Activated CD8-positive, alpha-beta memory T cell treated with anti-CD3 and anti-CD28 coated beads, Interleukin-2, amount 50 U/mL, for 24 hours (primary cell): ENCODE data around the gene GTF2H4.
"Not testable (repeated sequence)": the region's sequence is repeated elsewhere in the genome, so short reads cannot be mapped to it uniquely, and the experiment has no call there.

Source experiments
- DNase-seq: peaks from one replicate; pipeline ENCODE4 v3.0.0-alpha.2; 2020; ENCODE audit errors: extremely low read depth

The GTF2H4 gene

DNA sequence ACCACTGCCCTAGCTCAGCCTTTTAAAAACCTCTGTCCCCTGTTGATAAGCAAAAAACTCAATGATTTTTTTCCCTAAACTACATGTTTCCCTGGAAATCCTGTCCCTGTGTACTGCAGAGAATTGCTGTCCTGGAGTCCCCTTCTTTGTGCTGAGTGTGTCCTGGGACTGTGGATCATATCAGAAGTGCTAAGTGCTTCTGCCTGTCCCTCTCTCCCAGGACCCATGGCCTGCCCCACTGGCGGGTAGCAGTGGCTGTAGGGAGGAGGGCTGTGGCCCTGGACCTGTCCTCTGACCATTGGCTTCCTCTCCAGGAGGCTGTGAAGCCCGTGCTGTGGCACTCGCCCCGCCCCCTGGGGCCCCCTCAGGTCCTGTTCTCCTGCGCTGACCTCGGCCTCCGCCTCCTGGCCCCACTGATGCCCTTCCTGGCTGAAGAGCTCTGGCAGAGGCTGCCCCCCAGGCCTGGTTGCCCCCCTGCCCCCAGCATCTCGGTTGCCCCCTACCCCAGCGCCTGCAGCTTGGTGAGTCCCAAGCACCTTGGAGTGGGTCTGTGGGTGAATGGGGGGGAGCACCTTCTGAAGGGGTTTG lies 16.1 kb downstream of the GTF2H4 start:
- not testable (repeated sequence) for DNase-seq

DNA sequence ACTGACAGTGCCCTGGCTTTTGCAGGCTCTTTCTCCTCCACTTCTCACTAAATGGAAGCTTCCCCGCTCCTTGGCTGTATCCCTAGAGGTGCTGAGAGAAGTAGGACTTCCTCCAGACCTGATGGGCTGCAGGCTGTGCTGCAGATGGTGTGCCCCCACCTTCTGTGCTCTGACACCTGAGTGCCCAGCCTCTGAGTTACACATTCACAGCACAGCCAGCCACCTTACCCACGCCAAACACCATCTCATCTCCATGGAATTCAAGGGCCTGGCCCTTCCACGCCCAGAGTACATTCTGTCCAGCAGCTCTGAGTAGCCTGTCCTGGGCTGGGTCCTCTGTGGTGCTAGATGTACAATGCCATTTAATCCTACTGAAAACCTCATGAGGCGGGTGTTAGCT lies 18.6 kb downstream of the GTF2H4 start:
- no peak for DNase-seq

DNA sequence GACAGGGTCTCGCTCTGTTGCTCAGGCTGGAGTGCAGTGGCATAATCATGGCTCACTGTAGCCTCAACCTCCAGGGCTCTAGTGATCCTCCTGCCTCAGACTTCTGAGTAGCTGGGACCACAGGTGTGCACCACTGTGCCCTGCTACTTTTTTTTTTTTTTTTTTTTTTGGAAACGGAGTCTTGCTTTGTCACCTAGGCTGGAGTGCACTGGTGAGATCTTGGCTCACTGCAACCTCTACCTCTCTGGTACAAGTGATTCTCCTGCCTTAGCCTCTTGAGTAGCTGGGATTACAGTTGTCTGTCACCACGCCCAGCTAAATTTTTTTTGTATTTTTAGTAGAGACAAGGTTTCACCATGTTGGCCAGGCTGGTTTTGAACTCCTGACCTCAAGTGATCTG lies 19.1 kb downstream of the GTF2H4 start:
- DNase-seq = not testable (repeated sequence)

DNA sequence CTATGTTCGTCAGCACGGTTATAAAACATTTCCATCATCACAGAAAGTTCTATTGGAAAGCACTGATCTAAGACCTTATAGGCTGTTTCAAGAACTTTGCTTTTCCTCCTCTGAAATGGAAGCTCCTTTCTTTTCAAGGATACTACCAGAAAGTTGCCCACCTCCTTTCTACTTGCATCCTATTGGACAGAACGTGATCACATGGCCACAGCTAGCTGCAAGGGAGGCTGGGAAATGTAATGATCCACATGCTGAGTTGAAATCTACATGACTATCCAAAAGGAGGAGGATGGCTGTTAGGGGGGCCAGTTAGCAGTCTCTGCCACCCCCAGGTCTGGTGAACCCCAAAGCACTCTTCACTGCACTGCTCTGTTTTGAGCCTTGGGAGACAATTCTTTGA lies 20.7 kb downstream of the GTF2H4 start:
- no peak for DNase-seq

DNA sequence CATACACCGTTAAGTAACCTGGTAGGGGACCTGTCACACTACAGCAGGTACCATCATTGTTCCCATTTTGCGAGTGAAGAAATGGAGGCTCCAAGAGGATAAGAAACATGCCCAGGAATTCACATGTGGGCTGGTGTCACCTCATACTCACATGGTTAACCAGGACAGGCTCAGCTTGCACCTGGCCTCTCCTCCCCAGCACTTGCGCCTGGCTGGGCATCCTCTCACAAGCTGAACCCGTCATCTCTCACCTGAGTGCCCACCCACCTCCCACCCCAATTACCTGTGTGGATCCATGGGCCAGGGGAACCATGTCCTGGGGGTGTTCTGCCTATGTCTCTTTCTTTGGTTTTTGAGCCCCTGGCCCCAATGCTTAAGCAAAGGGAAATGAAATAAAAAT lies 22.5 kb downstream of the GTF2H4 start:
- no peak for DNase-seq

DNA sequence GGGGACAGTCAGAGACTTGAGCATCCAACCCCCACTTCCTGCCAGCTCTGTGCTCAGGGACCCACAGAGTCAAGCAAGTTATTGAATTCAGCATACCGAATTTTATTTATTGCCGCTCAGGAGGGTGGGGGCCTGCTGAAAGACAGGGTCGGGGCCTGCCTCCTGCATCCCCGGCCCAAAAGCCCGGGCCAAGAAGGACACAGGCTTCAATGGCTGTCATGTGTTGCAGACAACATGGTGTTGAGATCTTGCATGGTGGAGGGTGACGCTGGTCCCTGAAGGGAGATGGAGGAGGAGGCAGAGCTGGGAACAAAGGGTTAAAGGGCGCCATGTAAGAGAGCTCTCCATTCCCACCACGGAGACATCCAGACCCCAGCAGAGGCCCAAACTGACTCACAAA lies 23.3 kb downstream of the GTF2H4 start:
- no peak for DNase-seq

DNA sequence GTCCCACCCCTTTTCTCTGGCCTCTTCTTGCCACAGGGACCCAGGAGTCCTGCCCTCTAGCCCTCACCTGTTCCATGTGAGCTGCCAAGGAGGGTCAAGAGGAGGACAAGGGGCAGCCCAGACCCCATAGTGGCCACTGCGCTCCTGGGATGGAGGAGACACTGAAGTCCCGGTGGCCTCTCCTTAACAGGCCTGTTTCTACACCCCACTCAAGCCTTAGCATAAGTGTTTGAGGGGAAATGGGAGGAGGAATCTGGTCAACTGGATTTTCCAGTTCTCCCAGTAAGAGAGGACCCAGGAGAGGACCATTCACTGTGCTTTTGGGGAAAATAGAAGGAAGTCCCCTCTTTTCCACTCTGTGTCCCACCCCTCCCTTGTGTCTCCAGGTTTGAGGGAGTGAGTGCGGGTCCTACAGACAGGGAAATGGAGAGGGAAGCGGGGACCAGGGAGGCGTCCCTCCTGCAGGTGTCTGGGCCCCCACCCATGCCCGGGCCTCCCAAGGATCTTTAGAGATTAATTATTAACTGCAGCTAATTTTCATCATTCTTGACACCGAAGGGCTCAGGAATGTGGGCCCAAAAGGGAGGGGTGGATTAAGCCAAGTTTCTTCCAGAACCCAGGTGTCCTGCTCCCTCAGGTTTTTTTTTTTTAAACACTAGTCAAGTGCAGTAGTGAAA lies 24.1 kb downstream of the GTF2H4 start, which contains the start of gene SFTA2:
Gene SFTA2 (minus strand): TSS at position 202 of the 677 bp plus-strand sequence. CDS start 74 bp downstream, at position 128.
- DNase-seq = no peak

DNA sequence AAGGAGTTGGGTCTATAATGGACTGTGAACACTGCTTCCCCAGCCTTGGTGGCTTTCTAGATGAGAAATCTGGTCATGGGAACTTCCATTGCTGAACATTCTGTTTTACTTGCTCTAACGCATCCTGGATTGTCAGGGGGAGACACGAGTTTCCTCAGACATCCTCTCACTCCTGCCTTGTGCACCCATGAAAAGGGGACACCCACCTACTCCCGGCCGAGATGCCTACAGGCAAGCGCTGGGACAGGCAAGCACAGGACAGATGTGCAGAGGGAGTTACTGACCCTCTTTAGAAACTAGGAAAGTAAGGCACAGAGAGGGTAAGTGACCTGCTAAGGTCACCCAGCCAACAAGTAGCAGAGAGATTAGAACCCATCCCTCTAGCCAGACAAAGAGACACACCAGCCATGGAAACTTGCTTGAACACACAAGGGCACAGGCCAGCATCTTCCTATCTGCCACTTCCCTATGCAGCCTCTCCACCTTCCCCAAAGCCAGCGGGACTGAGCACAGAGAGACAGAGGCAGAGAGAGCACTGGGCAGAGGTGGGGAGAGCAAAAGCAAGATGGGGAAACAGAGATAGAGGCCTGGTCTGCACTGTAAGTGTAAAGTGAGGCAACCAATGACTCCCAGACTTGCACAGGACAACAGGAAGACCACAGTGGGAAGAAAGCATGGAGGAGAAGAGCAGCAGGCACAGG lies 24.8 kb downstream of the GTF2H4 start:
- no peak for DNase-seq

DNA sequence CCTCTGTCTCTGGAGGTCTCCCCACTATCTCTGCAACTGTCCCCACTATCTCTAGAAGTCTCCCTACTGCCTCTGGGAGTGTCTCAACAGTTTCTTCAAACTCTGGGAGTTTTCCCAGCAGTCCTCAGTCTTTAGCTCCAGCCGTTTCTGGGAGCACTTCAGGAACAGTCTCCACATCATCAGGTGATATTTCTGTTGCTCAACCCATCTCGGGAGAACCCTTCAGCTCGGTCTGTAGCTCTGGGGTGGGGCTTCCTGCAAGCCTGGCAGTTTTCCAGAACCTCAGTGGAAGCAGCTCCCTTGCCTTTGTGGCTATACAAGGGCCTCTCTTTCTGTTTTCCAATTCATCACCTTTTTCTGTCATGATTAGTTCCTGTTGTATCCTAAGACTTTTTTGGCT lies 27.0 kb downstream of the GTF2H4 start:
- DNase-seq = no peak

DNA sequence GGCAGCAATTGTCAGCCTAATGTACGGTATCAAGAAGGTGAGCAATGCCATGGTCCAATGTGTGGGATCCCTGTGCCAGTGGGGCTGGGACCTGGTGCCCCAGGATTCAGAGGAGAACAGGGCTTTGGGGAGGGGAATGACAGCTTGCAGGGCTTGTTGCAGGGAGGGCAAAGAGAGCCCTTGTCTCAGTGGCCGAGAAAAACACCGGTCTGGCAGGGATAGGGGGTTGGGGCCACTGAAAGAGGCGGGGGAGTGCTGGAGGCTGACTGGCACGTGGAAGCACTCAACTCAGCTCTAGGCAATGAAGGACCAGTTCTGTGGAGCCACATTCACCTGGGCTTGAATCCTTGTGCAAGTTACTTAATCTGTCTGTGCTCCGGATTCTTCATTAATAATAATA lies 29.3 kb downstream of the GTF2H4 start:
- no peak for DNase-seq

DNA sequence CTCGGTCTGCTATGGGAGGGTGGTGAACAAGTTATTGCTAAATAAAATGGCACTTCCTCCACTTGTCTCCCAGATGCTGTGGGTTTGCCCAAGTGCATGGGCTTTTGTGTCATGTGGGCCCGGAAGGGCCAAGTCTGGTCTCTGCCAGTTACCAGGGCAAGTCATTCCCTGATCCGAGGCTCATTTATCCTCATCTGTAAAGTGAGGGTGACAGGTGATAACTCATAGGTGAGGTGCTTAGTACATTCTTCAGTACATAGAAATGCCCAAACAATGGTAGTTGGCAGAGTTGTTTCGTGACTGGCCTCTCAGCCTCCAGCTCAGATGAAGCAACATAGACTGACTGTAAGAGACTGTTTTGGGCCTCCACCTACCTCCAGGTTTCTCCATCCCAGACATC lies 30.7 kb downstream of the GTF2H4 start:
- DNase-seq = no peak

DNA sequence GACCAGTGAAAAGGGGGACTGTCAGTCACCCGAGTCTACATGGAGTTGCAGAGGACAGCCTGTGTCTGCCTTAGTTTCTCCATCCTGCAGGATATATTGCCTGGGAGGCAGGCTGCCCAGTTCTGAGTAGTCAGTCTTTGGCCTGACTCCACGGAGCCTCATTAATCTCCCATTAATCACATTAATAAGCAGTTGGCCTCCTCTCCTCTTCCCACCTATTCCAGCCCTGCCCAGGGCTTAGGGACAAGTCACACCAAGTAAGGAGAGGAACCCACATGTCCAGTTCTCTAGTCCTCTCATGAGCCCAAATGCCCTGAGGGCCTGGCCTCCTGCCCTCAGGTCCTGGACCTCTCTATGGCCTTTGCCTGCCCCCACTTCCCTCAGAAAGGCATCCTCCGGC lies 31.5 kb downstream of the GTF2H4 start:
- no peak for DNase-seq

DNA sequence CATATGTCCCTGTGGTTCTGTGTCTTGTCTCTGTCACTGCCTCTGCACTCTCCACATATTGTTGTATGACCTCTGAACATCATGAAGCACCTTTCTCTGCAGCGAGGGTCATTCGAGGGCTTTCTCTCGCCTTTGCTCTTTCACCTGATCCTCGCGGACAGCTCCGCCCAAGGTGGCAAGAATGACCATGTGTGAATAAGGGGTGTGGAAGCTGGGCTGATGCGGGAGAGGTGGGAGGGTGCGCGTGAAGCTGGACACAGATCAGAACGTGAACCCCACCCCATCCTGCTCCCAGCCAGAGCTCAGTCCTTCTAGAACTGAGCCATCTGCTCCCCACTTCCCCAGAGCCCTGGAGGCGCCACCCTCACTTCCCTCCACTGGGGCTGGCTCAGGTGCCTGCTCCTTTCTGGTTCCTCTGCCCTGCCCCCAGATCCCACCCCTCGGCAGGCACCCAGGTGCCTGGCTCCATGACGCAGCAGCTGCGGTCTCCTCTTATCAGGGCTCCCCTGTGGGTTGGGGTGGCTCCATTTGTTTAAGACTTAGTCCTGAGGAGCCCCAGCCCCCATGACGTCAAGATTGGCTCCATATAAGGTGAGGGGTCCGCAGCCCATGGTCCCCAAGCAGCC lies 32.5 kb downstream of the GTF2H4 start, which contains the start of gene MUCL3:
Gene MUCL3 (plus strand): TSS at position 613 of the 626 bp plus-strand sequence. CDS start 27 bp downstream, outside the sequence.
- DNase-seq = no peak

DNA sequence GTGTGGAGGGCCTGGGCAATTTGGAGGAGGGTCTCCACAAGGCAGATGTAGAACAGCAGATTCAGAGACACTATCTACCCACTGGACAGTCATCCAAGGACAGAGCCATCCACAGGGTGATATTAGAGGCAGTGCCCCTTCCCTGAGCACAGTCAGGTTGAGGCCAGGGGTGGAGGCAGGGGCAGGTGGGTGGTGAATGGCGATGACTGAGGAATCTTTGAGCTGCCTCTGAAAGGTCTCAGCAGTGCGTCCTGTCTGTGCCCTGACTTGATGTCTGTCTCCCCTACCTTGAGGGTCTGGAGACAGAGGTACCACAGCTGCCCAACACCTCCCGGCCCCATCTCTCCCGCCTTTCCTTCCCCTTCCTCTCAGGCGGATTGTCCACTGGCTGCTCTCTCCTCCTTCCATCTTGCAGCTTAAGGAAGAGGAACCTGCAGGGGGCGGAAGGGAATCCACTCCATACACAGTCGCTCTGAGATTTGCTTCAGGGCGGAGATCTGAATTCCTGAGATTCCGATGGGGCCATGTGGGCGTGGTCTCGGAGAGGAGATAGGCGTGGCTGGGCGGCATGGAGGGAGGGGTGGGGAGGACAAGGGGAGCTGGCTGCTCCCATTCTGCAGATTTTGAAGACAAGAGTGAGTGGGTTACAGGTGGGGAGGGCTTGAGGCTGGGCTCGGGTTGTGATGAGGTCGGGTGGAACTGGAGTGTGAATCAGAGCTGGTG lies 34.5 kb downstream of the GTF2H4 start:
- no peak for DNase-seq

DNA sequence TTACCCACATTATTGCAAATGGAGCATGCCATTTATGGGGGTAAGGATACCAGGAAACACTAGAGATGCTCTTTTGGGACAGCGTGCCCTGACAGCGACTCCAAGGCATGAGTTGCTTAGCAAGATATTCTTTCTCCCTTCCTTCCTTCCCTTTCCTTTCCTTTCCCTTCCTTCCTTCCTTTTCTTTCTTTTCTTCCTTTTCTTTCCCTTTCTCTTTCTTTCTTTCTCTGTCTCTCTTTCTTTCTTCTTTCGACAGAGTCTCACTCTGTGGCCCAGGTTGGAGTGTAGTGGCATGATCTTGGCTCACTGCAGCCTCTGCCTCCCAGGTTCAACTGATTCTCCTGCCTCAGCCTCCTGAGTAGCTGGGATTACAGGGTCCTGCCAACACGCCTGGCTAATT lies 36.0 kb downstream of the GTF2H4 start:
- no peak for DNase-seq

DNA sequence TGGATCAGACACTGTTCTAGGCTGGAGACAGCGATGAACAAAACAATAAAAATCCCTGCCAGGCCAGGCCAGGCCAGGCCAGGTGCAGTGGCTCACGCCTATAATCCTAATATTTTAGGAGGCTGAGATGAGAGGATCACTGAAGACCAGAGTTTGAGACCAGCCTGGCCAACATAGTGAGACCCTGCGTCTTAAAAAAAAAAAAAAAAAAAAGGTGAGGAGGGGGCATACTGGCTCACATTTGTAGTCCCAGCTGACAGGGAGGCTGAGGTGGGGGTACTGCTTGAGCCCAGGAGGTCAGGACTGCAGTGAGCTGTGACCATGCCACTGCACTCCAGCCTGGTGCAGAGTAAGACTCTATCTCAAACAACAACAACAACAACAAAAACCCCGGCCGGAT lies 37.3 kb downstream of the GTF2H4 start:
- DNase-seq = no peak

DNA sequence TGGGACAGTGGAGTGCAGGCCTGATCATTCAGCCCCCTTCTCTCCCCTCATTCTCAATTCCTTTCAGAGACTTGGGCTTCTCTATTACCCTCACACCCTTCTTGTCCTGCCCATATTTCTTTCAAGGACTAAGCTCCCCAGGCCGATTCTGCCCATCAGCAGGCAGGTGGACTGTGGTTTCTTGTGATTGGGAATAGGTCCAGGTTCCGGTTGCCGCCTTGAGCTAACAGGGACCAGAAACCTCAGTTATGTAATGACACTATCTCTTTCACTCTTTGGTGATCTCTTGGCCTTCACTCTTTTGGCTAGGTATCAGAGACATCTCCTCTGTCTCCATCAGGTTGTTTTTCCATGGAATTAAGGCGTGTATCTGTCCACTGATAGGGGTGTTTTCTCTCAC lies 39.2 kb downstream of the GTF2H4 start:
- no peak for DNase-seq

DNA sequence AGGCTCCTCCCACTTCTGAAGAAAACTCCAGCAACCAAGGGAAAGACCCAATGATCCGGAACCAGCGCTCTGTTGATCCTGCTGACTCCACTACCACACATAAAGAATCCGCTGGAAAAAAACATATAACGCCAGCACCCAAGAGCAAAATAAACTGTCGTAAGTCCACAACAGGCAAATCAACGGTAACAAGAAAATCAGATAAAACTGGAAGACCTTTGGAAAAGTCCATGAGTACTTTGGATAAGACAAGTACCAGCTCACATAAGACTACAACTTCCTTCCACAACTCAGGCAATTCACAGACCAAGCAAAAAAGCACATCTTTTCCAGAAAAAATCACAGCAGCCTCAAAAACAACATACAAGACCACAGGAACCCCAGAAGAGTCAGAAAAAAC lies 40.8 kb downstream of the GTF2H4 start:
- no peak for DNase-seq

DNA sequence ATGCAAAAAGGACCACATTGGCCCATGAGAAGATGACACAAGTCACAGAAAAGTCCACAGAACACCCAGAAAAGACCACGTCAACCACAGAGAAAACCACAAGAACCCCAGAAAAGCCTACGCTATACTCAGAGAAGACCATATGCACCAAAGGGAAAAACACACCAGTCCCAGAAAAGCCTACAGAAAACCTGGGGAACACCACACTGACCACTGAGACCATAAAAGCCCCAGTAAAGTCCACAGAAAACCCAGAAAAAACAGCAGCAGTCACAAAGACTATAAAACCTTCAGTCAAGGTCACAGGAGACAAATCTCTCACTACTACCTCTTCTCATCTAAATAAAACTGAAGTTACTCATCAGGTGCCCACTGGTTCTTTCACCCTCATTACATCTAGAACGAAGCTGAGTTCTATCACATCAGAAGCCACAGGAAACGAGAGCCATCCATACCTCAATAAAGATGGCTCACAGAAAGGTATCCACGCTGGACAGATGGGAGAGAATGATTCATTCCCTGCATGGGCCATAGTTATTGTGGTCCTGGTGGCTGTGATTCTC lies 44.0 kb downstream of the GTF2H4 start:
- no peak for DNase-seq

DNA sequence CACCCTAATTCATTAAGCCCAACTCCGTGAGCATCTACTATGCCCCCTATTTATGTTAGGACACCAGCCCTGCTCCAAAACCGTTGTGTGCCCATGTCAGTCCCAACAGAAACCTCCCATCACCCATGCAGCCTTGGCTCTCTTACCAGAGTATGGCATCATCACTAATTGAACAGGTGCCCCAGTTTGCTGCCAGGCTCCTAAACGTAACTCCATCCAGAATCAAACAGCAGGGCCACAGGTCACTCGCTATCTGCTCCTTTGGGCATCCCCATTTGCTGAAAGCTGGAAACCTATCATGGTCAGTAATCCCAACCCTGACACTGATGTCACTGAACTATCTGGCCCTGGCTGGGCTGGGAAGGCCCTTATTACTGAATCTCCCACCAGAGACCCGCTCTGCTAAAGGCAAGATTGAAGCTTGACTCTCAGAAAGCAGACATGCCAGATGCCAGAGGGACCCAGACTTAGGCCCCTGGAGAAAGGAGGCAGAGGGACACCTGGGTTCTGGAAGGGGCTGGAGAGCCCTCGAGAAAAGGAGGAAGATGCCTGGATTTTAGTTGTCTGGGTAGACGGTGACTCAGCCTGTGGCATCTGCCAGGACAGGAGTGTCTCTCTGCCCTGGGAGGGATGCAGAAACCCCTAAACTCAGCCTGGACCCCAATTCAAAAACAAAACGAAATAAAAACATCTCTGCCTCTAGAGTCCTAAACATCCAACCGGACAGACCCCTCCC lies 46.8 kb downstream of the GTF2H4 start:
- no peak for DNase-seq
